ENCODE results near the gene SLC17A9. TPM values are rescaled to one million over a fixed set of nuclear protein-coding genes. Genes with fewer than 3 reads are reported as not detected.

SLC17A9 gene
- total and polyA plus RNA-seq, 10 of the 15 experiments (the other 5 are each of a cell fraction or from before 2014, with no cell fraction given): 0.72 to 74.1 (median 29.4) TPM

GRCh38 chr20:62916703-62917476 is 35.6 kb upstream of the SLC17A9 start (continued):
- TF ChIP-seq, protein P1, sequence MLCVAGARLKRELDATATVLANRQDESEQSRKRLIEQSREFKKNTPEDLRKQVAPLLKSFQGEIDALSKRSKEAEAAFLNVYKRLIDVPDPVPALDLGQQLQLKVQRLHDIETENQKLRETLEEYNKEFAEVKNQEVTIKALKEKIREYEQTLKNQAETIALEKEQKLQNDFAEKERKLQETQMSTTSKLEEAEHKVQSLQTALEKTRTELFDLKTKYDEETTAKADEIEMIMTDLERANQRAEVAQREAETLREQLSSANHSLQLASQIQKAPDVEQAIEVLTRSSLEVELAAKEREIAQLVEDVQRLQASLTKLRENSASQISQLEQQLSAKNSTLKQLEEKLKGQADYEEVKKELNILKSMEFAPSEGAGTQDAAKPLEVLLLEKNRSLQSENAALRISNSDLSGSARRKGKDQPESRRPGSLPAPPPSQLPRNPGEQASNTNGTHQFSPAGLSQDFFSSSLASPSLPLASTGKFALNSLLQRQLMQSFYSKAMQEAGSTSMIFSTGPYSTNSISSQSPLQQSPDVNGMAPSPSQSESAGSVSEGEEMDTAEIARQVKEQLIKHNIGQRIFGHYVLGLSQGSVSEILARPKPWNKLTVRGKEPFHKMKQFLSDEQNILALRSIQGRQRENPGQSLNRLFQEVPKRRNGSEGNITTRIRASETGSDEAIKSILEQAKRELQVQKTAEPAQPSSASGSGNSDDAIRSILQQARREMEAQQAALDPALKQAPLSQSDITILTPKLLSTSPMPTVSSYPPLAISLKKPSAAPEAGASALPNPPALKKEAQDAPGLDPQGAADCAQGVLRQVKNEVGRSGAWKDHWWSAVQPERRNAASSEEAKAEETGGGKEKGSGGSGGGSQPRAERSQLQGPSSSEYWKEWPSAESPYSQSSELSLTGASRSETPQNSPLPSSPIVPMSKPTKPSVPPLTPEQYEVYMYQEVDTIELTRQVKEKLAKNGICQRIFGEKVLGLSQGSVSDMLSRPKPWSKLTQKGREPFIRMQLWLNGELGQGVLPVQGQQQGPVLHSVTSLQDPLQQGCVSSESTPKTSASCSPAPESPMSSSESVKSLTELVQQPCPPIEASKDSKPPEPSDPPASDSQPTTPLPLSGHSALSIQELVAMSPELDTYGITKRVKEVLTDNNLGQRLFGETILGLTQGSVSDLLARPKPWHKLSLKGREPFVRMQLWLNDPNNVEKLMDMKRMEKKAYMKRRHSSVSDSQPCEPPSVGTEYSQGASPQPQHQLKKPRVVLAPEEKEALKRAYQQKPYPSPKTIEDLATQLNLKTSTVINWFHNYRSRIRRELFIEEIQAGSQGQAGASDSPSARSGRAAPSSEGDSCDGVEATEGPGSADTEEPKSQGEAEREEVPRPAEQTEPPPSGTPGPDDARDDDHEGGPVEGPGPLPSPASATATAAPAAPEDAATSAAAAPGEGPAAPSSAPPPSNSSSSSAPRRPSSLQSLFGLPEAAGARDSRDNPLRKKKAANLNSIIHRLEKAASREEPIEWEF (IDR thresholded peaks at IDR 0.05; ENCODE audit: insufficient replicate concordance, low read depth, low read length): no peak
- TF ChIP-seq POU2F2 (IDR thresholded peaks at IDR 0.05; ENCODE audit: borderline replicate concordance, low read depth, low read length) (no peak), GABPA (IDR thresholded peaks at IDR 0.05; ENCODE audit: low read depth) (no peak), ZZZ3 (IDR thresholded peaks at IDR 0.05; ENCODE audit: control insufficient read depth, insufficient read length, low read depth) (no peak), USF1 (IDR thresholded peaks at IDR 0.05; ENCODE audit: borderline replicate concordance, extremely low read length, insufficient read depth, low read depth, low read length) (no peak), ZNF24 (IDR thresholded peaks at IDR 0.05) (no peak), RELA (IDR thresholded peaks at IDR 0.05; ENCODE audit: borderline replicate concordance, partially characterized antibody) (no peak), BRCA1 (IDR thresholded peaks at IDR 0.05; ENCODE audit: low read depth, low read length) (no peak), ATF3 (IDR thresholded peaks at IDR 0.05; ENCODE audit: borderline replicate concordance, extremely low read depth, low read depth, low read length) (no peak), CHD2 (IDR thresholded peaks at IDR 0.05; ENCODE audit: borderline replicate concordance, low read depth, low read length) (no peak)
- TF ChIP-seq, protein P2, sequence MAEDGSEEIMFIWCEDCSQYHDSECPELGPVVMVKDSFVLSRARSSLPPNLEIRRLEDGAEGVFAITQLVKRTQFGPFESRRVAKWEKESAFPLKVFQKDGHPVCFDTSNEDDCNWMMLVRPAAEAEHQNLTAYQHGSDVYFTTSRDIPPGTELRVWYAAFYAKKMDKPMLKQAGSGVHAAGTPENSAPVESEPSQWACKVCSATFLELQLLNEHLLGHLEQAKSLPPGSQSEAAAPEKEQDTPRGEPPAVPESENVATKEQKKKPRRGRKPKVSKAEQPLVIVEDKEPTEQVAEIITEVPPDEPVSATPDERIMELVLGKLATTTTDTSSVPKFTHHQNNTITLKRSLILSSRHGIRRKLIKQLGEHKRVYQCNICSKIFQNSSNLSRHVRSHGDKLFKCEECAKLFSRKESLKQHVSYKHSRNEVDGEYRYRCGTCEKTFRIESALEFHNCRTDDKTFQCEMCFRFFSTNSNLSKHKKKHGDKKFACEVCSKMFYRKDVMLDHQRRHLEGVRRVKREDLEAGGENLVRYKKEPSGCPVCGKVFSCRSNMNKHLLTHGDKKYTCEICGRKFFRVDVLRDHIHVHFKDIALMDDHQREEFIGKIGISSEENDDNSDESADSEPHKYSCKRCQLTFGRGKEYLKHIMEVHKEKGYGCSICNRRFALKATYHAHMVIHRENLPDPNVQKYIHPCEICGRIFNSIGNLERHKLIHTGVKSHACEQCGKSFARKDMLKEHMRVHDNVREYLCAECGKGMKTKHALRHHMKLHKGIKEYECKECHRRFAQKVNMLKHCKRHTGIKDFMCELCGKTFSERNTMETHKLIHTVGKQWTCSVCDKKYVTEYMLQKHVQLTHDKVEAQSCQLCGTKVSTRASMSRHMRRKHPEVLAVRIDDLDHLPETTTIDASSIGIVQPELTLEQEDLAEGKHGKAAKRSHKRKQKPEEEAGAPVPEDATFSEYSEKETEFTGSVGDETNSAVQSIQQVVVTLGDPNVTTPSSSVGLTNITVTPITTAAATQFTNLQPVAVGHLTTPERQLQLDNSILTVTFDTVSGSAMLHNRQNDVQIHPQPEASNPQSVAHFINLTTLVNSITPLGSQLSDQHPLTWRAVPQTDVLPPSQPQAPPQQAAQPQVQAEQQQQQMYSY (CRISPR knock-in tag; IDR thresholded peaks at IDR 0.05): no peak
